ENCODE results near the gene MAP4K5. TPM values are rescaled to one million over a fixed set of nuclear protein-coding genes. Genes with fewer than 3 reads are reported as not detected.

Gene MAP4K5
- total RNA-seq, 1 donor from 2014 or later: 123 TPM

DNA sequence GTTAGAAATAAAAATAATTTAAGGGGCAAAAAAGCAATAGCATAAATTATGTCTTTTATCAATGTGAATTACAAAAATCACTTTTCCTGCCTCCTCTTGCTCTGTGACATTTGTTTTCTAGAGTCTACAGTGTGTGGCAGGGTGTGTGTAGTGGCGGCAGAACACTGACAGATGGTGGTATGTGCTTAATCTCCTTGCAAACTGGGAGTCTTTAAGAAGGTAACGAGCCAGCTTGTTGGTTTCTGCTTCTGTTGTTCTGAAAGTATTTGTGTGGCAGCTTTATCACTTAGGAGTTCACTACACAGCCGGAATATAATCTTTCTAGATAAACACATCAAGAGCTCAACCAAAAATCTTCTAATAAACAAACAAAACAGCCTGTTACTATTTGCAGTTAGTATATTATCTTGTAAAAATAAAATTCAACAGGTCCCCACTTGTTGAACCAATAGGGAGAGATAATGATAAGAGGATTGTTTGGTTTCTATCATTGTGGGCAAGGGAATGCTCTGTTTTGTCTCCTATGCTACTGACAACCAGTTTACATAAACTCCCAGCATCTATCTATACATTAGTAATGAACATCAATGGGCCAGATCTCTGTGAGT is 148.6 kb downstream of the MAP4K5 start:
- no peaks in the 10 kb centered on the region for H3K4me1 Mint-ChIP-seq (ENCODE audit: unreplicated experiment)
- no peak for DNase-seq (ENCODE audit: extremely low spot score, unreplicated experiment)
- no peaks in the 10 kb centered on the region for H3K9me3 Mint-ChIP-seq (ENCODE audit: unreplicated experiment)

DNA sequence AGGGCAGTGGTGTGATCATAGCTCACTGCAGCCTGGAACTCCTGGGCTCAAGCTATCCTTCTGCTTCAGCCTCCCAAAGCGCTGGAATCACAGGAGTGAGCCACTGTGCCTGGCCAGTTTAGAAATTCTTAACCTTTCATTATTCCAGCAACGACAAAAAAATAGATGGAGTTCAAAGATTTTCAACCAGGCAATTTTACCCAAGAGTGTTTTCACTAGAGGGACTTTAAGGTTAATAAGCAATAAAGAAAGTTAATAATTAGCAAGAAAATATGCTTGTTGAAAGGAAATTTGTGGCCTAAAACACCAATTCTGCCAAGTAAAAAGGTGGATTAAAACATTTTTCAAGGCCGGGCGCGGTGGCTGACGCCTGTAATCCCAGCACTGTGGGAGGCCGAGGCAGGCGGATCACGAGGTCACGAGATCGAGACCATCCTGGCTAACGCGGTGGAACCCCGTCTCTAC is 150.5 kb downstream of the MAP4K5 start:
- no peaks in the 10 kb centered on the region for H3K9me3 Mint-ChIP-seq (ENCODE audit: unreplicated experiment)
- no peak overlapping the region for H3K27ac Mint-ChIP-seq (ENCODE audit: unreplicated experiment)
- H3K36me3 Mint-ChIP-seq (ENCODE audit: unreplicated experiment): peaks cover 6% of the 10 kb centered on the region
- DNase-seq (ENCODE audit: extremely low spot score, unreplicated experiment): no peak
- no peaks in the 10 kb centered on the region for H3K27me3 Mint-ChIP-seq (ENCODE audit: unreplicated experiment)
- H3K4me1 Mint-ChIP-seq (ENCODE audit: unreplicated experiment): no peaks in the 10 kb centered on the region
- no peak for TF ChIP-seq CTCF (IDR thresholded peaks at IDR 0.05)
- H3K4me3 Mint-ChIP-seq (ENCODE audit: unreplicated experiment): no peak overlapping the region

More for the DNA sequence above, 148.6 kb downstream of the MAP4K5 start:
- Mint-ChIP-seq H3K36me3 (ENCODE audit: unreplicated experiment) (peaks cover 6% of the 10 kb centered on the region), H3K4me3 (ENCODE audit: unreplicated experiment) (no peak overlapping the region), H3K27me3 (ENCODE audit: unreplicated experiment) (no peaks in the 10 kb centered on the region), H3K27ac (ENCODE audit: unreplicated experiment) (no peak overlapping the region)
- no peak for TF ChIP-seq CTCF (IDR thresholded peaks at IDR 0.05)

DNA sequence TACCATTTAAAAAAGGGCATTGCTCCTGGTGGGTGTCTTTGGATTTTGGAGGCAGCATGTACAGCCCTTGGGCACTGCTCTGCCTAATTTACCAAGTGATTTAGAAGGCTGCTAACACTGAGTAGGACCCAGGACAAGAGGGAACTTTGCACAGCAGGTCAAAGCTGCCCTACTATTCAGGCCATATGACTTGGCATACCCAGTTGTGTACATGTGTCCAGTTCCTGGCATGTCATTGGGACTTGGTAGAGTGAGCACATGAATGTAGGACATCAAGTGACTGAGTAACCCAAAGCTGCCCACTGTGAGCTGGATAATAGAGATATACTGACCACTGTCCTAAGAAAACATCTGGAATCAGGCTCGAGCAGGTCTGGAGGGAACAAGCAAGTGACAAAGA is 151.4 kb downstream of the MAP4K5 start:
- H3K4me3 Mint-ChIP-seq (ENCODE audit: unreplicated experiment): no peak overlapping the region
- no peaks in the 10 kb centered on the region for H3K9me3 Mint-ChIP-seq (ENCODE audit: unreplicated experiment)
- H3K27ac Mint-ChIP-seq (ENCODE audit: unreplicated experiment): no peak overlapping the region
- DNase-seq (ENCODE audit: extremely low spot score, unreplicated experiment): no peak
- peaks cover 4% of the 10 kb centered on the region for H3K4me1 Mint-ChIP-seq (ENCODE audit: unreplicated experiment)
- no peaks in the 10 kb centered on the region for H3K27me3 Mint-ChIP-seq (ENCODE audit: unreplicated experiment)
- H3K36me3 Mint-ChIP-seq (ENCODE audit: unreplicated experiment): peaks cover 6% of the 10 kb centered on the region
- TF ChIP-seq CTCF (IDR thresholded peaks at IDR 0.05): no peak

DNA sequence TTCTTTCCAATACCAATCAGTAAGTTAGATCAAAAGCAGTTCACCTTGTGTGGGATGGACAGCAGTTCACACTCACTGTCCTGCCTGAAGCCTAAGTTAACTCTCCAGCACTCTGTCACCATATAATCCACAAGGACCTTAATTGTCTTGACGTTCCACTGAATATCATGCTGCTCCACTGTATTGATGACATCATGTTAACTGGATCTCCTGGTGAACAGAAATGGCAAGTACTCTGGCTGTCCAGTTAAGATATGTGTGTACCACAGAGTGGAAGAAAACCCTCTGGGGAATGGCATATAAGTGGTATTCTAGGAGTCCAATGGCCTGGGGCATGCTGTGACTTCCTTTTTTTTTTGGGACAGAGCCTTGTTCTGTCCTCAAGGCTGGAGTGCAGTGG is 151.9 kb downstream of the MAP4K5 start:
- Mint-ChIP-seq H3K9me3 (ENCODE audit: unreplicated experiment) (no peaks in the 10 kb centered on the region), H3K36me3 (ENCODE audit: unreplicated experiment) (peaks cover 6% of the 10 kb centered on the region), H3K4me3 (ENCODE audit: unreplicated experiment) (no peak overlapping the region), H3K4me1 (ENCODE audit: unreplicated experiment) (peaks cover 6% of the 10 kb centered on the region), H3K27ac (ENCODE audit: unreplicated experiment) (no peak overlapping the region), H3K27me3 (ENCODE audit: unreplicated experiment) (no peaks in the 10 kb centered on the region)
- DNase-seq (ENCODE audit: extremely low spot score, unreplicated experiment): no peak
- TF ChIP-seq CTCF (IDR thresholded peaks at IDR 0.05): no peak

DNA sequence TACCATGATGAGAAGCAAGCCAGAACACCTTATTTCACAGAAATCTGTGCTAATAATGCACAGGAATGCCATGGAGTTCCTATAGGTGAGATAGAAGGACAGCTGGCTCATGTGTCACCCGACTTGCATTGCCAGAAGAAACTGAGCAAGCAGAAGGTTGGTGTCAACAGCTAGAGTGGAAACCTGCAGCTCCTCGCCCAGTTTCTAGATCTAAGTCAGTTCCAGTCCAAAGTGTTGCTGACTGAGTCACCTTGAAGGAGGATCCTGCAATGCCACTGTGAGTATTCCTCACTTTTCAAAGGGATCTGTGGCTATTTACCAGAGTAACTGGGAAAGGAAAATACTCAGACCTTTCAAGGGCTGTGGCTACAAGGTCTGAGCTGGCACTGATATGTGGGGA is 152.8 kb downstream of the MAP4K5 start:
- no peak for DNase-seq (ENCODE audit: extremely low spot score, unreplicated experiment)
- H3K36me3 Mint-ChIP-seq (ENCODE audit: unreplicated experiment): peaks cover 6% of the 10 kb centered on the region
- H3K4me3 Mint-ChIP-seq (ENCODE audit: unreplicated experiment): no peak overlapping the region
- H3K27ac Mint-ChIP-seq (ENCODE audit: unreplicated experiment): no peak overlapping the region
- no peak for TF ChIP-seq CTCF (IDR thresholded peaks at IDR 0.05)
- peaks cover 6% of the 10 kb centered on the region for H3K4me1 Mint-ChIP-seq (ENCODE audit: unreplicated experiment)
- H3K9me3 Mint-ChIP-seq (ENCODE audit: unreplicated experiment): no peaks in the 10 kb centered on the region
- no peaks in the 10 kb centered on the region for H3K27me3 Mint-ChIP-seq (ENCODE audit: unreplicated experiment)

All from osteocyte (in vitro differentiated cells).